Osteocyte (in vitro differentiated cells): ENCODE measurements around the gene RBMS1. TPM values are rescaled to one million over a fixed set of nuclear protein-coding genes. Genes with fewer than 3 reads are reported as not detected.
"Not testable (repeated sequence)": the region's sequence is repeated elsewhere in the genome, so short reads cannot be mapped to it uniquely, and the experiment has no call there.

Experiments used
- DNase-seq: peaks from one replicate; pipeline ENCODE4 v3.0.0; 2021; ENCODE audit warnings: mixed read lengths; ENCODE audit not compliant: unreplicated experiment; ENCODE audit errors: extremely low spot score
- H3K27ac Mint-ChIP-seq: one replicate; pipeline ENCODE4 v1.8.0; 2021; ENCODE audit warnings: mild to moderate bottlenecking, mixed read lengths; ENCODE audit not compliant: unreplicated experiment
- H3K27me3 Mint-ChIP-seq: one replicate; pipeline ENCODE4 v1.8.0; 2021; ENCODE audit warnings: mixed read lengths; ENCODE audit not compliant: unreplicated experiment
- H3K36me3 Mint-ChIP-seq: one replicate; pipeline ENCODE4 v1.8.0; 2021; ENCODE audit warnings: mixed read lengths; ENCODE audit not compliant: unreplicated experiment
- H3K4me1 Mint-ChIP-seq: one replicate; pipeline ENCODE4 v1.8.0; 2021; ENCODE audit warnings: mixed read lengths; ENCODE audit not compliant: unreplicated experiment
- H3K4me3 Mint-ChIP-seq: one replicate; pipeline ENCODE4 v1.8.0; 2021; ENCODE audit warnings: mild to moderate bottlenecking, moderate library complexity, mixed read lengths; ENCODE audit not compliant: unreplicated experiment
- H3K9me3 Mint-ChIP-seq: one replicate; pipeline ENCODE4 v1.8.0; 2021; ENCODE audit warnings: mixed read lengths; ENCODE audit not compliant: unreplicated experiment
- total RNA-seq: library from RNA; stranded (reverse); gene quantifications from 2 replicates; pipeline ENCODE4 v1.2.1, GENCODE V29; 2021
- TF ChIP-seq, protein P1 (sequence below): fragments of 200-600 bp; sonication (generic); IDR thresholded peaks from 2 replicates; pipeline ENCODE4 v1.5.0; 2021; ENCODE audit warnings: antibody characterized with exemption, mild to moderate bottlenecking, moderate library complexity

Gene RBMS1
- total RNA-seq, 1 donor from 2014 or later: 169 TPM

DNA sequence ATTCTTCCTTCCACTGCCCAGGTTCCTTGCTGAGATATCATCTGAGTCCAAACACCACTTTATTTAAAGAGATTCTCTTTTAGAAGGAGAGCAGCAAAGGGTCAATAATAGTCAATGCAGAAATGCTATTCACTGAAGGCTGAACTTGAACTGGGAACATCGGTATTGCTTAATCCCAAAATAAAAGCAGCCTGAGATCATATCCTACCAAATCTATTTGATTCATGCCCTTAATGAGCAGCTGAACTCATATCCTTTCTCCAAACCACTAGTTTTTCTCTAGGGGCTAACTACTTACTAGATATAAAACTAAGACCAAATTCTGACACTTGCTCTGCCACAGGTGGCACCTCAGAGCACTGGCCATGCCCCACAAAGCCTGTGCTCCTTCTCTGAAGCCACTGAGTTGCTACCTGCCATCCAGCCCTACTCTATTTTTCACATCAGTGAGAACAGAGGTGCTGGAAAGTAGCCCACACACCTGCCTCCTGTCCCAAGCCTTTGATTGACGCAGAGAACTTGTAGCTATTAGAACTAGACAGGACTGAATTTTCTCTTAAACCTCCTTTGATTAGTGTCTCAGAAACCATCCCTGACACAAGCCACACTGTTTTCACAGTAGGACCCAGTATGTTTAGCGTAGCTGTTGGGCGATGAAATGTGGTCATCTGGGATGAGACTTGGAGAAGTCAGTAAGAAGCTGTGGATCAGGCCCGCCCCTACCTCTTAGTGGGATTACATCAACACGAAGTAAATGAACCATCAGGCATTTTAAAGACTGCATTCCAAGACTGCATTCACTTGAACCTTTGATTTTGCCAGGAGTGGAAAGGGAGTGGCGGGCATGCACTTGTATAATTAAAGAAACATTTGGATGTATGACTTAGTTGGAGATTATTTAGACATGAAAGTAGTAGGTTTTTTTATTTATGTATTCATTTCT lies 124.3 kb downstream of the RBMS1 start:
- DNase-seq: no peak
- H3K27ac Mint-ChIP-seq: peak overlapping the region; percentile 89
- peak overlapping the region; percentile 7 for H3K4me3 Mint-ChIP-seq
- TF ChIP-seq, protein P1, sequence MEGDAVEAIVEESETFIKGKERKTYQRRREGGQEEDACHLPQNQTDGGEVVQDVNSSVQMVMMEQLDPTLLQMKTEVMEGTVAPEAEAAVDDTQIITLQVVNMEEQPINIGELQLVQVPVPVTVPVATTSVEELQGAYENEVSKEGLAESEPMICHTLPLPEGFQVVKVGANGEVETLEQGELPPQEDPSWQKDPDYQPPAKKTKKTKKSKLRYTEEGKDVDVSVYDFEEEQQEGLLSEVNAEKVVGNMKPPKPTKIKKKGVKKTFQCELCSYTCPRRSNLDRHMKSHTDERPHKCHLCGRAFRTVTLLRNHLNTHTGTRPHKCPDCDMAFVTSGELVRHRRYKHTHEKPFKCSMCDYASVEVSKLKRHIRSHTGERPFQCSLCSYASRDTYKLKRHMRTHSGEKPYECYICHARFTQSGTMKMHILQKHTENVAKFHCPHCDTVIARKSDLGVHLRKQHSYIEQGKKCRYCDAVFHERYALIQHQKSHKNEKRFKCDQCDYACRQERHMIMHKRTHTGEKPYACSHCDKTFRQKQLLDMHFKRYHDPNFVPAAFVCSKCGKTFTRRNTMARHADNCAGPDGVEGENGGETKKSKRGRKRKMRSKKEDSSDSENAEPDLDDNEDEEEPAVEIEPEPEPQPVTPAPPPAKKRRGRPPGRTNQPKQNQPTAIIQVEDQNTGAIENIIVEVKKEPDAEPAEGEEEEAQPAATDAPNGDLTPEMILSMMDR: no peak
- H3K36me3 Mint-ChIP-seq: peaks cover 25% of the 10 kb centered on the region
- peaks cover 97% of the 10 kb centered on the region for H3K4me1 Mint-ChIP-seq
- no peaks in the 10 kb centered on the region for H3K27me3 Mint-ChIP-seq
- H3K9me3 Mint-ChIP-seq: peaks cover 5% of the 10 kb centered on the region

DNA sequence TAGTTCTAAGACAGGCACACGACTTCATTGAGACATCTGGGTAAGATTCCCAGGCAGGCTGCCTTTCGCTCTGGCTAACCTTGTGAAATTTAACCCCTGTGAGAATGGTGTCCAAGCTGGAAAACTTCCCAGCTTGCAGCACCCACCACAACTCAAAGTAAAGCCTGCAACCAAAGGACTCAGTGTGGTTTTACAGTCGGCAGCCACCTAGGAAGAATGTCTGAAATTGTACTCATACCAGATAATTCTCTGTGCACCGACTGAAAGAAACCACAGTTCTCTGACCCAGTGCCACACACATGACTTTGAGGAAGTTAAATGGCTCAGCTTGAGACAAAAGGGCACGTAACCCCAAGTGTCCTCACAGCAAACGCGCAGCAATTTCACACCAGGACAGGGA lies 125.7 kb downstream of the RBMS1 start:
- Mint-ChIP-seq H3K36me3 (peaks cover 31% of the 10 kb centered on the region), H3K4me1 (peaks cover 97% of the 10 kb centered on the region), H3K4me3 (peak overlapping the region; percentile 70), H3K9me3 (no peaks in the 10 kb centered on the region), H3K27ac (peak overlapping the region; percentile 89), H3K27me3 (no peaks in the 10 kb centered on the region)
- no peak for DNase-seq
- TF ChIP-seq, protein P1: no peak

DNA sequence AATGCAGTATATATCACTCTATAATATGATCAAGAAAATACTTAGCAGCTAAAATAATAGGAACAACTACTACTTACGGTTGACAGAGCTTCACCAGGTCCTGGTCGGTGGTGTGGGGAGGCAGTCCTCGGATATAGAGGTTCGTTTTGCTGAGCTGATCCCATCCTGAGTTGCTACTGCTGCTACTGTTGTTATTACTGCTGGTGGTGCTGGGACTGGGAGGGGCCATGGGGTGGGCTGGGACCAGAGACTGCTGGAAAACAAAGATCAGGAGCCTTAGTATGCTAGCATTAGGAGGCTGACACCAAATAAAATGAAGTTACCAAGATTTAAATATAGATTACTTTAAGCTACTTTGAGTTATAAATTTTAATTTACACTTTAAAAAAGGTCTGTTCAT lies 126.5 kb downstream of the RBMS1 start:
- not testable (repeated sequence) for H3K27me3 Mint-ChIP-seq, DNase-seq, H3K9me3 Mint-ChIP-seq
- peaks cover 97% of the 10 kb centered on the region for H3K4me1 Mint-ChIP-seq
- peaks cover 34% of the 10 kb centered on the region for H3K36me3 Mint-ChIP-seq
- peak overlapping the region; percentile 89 for H3K27ac Mint-ChIP-seq
- H3K4me3 Mint-ChIP-seq: peak overlapping the region; percentile 70

DNA sequence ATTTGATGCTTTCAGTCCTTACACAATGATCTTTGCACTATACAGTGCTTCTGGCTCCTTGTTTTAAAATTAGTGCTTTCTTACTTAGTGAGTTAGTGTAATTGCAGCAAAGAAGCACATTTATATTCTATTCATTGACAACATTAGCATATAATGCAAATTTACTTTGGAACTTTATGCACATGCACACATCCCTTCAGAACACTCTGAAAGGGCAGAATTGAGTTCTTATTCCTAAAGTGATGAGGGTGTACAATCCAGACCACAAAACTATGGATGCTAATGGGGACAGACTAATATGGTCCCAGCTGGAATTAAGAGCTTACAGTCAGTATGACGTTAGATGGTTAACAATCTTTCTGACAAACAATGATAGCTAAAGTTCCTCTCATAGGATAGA lies 127.1 kb downstream of the RBMS1 start:
- H3K27ac Mint-ChIP-seq: peak overlapping the region; percentile 89
- DNase-seq: no peak
- H3K36me3 Mint-ChIP-seq: peaks cover 34% of the 10 kb centered on the region
- no peaks in the 10 kb centered on the region for H3K27me3 Mint-ChIP-seq
- TF ChIP-seq, protein P1: no peak
- peak overlapping the region; percentile 70 for H3K4me3 Mint-ChIP-seq
- H3K4me1 Mint-ChIP-seq: peaks cover 92% of the 10 kb centered on the region
- no peaks in the 10 kb centered on the region for H3K9me3 Mint-ChIP-seq

DNA sequence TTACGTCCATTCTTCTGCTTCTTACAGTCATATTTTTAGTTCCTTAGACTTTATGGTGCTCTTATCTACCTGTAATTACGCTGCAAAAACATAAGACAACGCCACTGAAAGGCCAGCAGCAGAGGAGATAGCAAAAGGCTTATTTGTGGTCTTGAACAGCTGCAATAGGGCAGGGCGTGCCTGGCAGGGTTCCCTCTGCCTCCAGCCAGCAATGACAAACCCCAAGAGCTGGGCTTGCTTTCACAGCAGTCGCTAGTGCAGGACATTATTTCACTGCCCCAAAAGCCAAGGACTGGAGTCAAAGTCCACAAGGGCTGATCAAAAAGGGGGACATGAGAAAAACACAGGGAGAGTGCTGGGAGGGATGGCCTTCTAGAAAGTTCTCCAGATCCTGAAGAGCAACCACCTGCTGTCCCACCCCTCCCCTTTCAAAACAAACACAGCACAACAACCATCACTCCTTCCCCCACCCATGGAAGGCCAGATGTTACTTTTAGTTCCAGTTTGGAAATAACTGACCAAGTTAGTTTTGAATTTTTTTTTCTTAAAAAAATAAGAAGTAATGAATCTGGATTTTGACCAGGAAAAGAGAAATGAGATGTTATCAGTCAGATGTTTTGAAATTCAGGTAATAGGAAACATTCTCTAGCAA lies 127.8 kb downstream of the RBMS1 start:
- DNase-seq: no peak
- Mint-ChIP-seq H3K27me3 (no peaks in the 10 kb centered on the region), H3K36me3 (peaks cover 38% of the 10 kb centered on the region), H3K4me3 (peak overlapping the region; percentile 70), H3K9me3 (no peaks in the 10 kb centered on the region), H3K27ac (peak overlapping the region; percentile 38), H3K4me1 (peaks cover 90% of the 10 kb centered on the region)
- TF ChIP-seq, protein P1: no peak
